HG03064 (cell line): Measurements from ENCODE around the gene PALD1.

ENCODE experiments used
- ATAC-seq: cut with Tn5 transposase; IDR thresholded peaks from one replicate; pipeline ENCODE4 v1.9.1; 2021; ENCODE audit warnings: low read depth; ENCODE audit not compliant: unreplicated experiment

PALD1 gene

GRCh38 chr10:70457759-70458305 is 20.7 kb upstream of the PALD1 start:
- no peak for ATAC-seq

DNA sequence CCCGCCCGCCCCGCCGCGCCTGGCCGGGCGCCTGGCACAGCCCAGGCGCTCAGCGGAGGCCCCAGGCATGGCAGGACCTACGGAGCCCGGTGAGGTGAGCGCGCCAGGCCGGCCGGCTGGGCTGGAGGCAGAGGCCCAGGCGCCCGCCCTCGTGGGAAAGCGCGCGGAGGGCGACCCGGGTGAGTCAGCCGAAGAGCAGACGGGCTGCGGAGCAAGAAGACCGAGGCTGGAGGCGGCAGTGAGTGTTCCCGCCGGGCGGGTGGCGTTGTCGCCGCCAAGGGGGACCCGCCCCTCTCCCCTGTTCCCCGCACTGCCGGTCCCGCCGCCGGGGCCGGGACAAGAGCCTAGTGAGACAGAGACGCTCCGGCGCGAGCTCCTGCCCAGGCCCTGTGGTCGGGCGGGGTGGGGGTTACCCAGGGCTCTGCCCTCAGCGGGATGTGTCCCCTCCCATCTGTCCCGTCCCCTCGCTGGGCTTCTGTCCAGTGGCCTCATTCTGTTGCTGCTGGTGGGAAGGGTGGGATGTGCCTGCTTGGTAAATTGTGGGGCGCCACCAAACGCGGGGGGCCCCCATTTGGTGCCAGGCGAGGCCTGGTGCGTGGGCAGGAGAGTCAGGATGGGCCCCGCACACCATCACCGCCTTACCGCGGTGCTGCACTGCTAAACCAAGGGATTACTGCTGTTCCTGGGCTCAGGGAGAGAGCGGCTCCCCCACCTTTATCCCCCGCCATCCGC is 20.1 kb upstream of the PALD1 start:
- ATAC-seq = no peak

GRCh38 chr10:70459061-70459773 is 19.4 kb upstream of the PALD1 start:
- no peak for ATAC-seq

DNA sequence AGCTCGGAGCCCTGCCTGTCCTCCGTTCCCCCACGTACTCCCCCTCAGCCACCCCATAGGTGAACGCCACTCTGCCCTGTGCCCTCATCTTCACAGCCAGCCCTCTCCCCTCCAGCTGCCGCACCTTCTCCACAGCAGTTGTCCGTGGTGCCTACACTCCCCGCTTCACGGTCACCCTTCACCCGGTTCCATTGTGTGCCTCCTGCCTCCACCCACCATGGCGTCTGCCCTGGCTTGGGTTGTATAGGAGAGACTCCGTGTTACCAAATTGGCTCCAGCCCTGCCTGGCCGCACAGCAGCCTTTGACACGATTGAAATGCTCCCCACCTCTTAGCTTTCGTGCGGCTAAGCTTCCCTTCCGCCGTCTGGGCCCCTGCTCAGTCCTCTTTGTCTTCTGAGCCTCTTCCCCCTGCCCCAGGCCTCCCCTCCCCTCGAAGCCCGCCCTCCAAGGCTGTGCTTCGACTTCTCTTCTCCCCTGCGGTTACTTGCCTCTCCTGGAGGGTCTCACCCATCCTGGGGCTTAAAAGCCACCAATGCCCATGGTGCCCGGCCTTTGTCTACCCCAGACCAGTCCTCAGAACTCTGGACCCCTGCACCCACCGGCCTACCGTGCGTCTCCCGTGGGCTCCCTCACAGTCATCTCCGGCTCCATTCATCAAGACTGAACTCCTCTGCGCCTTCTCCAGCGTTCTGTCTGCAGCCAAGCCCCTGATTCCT is 18.6 kb upstream of the PALD1 start:
- ATAC-seq = no peak

DNA sequence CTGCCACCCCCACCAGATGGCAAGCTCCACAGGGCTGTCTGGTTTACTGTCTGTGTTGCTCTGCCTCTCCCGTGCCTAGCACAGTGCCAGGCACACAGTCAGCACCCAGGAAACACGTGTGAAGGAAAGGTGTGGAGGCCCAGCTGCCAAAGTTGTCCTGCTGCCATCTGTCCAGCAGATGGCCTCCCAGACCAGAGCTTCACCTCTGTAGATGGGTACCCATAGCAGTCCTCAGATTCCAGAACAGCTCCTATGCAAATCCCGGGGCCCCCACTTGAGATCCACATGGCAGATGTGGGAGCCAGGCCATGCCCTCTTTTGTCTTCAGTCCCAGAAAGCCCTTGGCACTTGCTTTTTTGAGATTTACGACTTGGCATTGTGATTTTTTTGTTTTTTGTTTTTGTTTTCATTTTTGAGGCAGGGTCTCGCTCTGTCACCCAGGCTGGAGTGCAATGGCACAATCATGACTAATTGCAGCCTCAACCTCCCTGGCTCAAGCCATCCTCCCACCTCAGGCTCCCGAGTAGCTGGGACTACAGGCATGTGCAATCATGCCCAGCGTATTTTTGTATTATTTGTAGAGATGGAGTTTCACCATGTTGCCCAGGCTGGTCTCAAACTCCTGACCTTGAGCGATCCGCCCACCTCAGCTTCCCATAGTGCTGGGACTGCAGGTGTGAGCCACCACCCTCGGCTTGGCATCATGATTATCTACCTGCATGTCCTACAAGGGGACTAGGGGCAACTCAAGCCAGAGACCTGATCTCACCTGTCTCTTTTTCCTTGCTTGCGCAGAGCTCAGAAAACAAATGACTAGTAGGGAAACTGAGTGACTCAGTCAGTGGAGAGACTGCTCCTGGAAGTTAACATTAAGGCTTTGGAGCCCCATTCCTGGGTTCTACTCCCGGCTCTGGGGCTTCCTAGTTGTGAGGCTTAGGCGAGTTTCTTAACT is 16.9 kb upstream of the PALD1 start:
- ATAC-seq = no peak

DNA sequence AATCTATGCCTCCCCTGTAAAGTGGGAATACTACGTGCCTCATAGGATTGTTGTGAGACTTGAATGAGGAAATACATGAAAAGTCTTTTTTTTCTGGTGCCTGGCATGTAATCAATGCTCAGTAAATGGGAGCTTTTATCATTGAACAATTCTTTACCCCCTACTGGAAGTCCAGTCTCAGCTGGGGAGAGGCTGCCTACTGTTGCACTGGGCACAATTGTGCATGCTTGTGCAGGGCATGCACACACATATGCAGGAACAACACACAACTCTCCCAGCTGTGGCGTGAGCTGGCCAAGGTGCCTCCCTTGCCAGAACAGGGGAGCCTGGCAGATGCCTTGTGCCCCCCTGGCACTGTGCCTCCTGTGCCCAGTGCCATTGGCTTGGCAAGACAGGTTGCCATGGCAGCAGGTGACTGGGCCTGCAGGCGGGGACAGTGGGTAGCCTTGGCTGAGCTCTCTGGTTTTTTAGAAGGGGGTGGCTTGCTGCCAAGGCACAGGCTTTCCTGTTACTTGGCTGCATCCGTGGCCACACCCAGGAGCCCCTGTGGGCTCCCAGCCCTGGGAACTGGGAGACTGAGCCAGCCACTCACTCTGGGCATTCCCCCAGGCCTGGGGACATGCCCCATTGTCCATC is 16.1 kb upstream of the PALD1 start:
- no peak for ATAC-seq

DNA sequence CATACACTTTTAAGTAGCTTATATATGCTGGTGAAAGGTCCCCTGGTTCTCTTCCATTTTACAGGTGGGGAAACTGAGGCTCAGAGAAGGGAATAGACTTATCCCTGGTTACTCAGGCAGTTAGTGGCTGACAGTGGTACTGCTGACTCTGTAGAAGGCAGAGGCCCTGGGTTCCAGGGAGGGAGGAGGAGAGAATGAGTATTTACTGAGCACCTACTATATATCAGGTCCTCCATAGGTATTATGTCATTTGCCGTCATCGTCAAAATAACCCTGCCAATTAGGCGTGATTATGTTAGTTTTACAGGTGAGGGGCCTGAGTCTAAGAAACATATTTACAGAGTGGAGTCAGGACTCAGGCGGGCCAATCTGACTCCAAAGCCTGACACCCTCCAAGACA is 13.3 kb upstream of the PALD1 start:
- ATAC-seq = no peak

- ATAC-seq = no peak
Measured at GRCh38 chr10:70465832-70466231, 12.7 kb upstream of the PALD1 start.

DNA sequence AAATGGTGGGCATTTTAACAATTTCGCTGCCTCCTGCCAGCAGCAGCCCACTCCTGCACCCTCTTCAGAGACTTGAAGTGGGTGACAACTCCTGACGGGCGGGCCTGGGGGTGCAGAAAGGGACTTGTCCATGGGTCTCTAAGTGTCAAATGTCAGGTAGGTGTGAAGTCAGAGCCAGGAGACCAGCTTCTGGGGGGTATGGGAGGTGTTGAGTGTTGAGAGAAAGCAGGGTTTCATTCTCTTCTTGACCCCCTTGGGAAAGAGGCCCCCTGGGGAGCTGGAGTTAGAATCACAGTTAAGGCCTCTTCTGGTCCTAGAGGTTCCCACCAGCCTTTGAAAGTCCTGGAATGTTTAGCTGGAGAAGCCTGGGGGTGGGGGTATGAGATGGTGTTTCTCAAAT is 11.6 kb upstream of the PALD1 start:
- no peak for ATAC-seq

GRCh38 chr10:70472799-70473454 is 5.6 kb upstream of the PALD1 start:
- ATAC-seq = no peak

DNA sequence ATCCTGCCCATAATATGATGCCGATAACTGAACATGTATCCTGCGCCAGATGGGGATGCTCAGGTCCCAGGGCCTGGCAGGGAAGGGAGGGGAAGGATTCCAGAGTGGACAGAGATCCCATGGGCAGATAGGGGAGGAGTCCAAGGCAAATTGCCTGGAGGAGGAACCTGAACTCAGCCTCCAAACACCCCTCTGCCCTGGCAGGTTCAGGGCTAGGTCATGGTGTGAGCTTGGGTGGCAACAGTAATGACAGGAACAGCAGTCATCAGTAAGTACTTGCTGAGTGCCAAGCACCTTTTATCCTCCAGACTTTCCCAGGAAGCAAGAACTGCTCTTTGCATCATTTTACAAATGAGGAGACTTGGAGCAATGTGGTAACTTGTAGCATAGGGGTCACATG is 3.8 kb upstream of the PALD1 start:
- no peak for ATAC-seq

DNA sequence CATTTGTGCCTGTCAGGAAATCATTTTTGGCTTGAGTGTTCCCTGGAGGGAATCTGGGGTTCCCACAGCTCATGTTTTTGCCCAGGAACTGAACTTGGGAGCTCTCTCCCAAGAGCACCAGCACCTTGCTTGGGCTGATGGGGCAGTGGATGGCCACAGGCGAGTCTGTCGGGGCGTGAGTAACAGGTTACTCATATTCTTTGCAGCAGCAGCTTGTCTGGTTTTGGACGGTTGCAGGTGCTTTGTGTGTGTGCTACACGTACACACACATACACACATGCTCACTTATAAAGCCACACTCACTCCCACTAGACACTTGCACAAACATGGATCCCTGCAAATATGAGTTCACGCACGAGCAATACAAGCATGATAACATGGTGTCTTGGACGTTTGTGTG is 2.9 kb upstream of the PALD1 start:
- no peak for ATAC-seq

DNA sequence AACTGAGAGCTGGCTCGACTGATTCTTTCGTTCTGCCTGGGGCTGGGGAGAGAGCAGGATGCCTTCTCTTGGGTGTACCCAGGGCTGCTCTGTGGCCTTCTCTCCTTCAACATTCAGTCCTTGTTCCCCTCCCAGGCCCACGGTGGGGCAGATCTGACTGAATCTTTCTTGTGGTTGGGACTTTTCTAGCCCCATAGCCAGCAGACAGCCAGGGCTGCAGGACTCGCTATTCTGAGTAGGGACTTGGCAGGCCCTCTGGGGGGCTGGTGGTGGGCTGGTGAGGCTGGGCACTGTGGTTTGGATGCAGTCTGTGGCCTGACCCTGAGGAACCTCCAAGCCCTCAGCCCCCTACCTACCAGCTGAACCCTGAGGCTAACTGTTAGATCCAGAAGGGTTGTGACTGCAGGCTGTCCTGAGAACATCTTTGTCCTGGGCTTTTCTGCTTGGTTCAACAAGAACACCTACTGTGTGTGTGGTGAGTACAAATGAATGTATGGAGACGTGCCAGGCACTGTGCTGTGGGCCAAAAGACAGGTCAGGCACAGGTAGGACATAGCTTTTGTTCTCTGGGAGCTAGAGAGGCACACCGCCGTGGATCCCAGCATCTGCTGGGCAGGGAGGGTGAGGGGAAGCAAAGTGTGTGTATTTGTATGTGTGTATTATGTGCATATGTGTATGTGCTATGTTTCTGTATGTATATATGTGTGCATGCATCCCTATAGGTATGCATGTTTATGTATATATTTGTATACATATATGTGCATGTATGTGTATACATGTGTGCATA is 2.1 kb upstream of the PALD1 start:
- ATAC-seq = no peak

DNA sequence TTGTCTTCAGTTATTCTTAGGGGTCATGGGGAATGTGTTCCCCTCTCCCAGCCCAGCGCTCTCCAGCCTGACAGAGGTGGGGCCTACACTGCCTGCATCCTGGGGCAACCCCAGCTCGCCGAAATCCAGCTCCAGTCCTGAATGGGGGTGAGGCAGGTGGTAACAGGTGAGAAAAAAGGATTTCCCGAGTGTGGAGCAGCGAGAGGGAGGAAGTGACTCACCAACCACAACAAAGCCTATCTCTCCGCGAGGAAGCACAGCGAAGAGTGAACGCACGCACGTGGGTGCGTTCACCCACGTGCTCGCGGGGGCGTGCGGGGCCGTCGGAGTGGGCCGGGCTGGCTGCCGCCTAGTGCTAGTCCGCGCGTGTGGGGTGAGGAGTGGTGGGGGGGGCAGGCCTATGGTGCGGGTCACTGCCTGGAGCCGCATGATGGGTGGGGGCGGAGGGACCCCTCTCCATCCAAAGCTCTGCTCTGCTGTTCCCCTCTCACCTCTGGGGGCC is 855 bp upstream of the PALD1 start:
- no peak for ATAC-seq

- no peak for ATAC-seq
Measured at GRCh38 chr10:70479165-70479581, 606 bp downstream of the PALD1 start.

DNA sequence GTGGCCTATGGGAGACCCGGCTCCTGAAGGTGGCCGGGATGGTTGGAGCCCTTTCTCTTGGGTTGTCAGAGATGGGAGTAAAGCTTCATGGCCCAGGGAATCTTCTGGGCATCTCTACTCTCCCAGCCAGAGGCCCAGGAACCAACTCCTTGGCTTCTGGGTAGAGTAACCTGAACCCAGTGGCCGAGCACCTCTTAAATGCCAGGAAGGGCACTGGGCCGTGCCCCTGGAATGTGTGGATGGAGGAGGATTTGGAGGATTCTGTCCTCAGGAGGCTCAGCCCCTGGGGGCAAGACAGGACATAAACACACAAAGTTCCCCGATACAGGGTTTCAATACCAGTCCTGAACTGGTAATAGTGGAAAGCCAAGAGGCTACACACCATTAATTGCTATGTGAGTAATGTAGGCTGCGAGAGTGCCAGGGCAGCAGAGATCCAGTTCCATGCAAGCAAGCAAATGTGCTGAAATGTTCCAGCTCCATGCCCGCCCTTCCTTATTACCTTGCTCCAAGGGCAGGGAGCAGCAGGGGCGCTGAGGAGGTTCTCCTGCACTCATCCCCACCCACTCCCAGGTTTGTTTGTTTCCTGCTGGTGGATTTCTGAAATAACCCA is 1.2 kb downstream of the PALD1 start:
- ATAC-seq = no peak

GRCh38 chr10:70480239-70480861 is 1.8 kb downstream of the PALD1 start:
- no peak for ATAC-seq
